ENCODE data around the gene ST7L.

The ST7L gene

GRCh38 chr1:112544751-112545150 is 74.2 kb downstream of the ST7L start:
- DNase-seq (ENCODE audit: low read depth) = peak; percentile 85

- DNase-seq (ENCODE audit: low read depth) = peak; percentile 96
Observed at GRCh38 chr1:112544011-112544688, 74.8 kb downstream of the ST7L start.

GRCh38 chr1:112542206-112542973 is 76.6 kb downstream of the ST7L start:
- DNase-seq (ENCODE audit: low read depth) = no peak

GRCh38 chr1:112541299-112541698 is 77.6 kb downstream of the ST7L start:
- no peak for DNase-seq (ENCODE audit: low read depth)

- DNase-seq (ENCODE audit: low read depth) = peak; percentile 64
Observed at GRCh38 chr1:112540226-112540794, 78.6 kb downstream of the ST7L start.

GRCh38 chr1:112538883-112539282 is 80.1 kb downstream of the ST7L start:
- no peak for DNase-seq (ENCODE audit: low read depth)

- peak; percentile 80 for DNase-seq (ENCODE audit: low read depth)
Observed at GRCh38 chr1:112537456-112537855, 81.5 kb downstream of the ST7L start.

GRCh38 chr1:112536561-112536960 is 82.4 kb downstream of the ST7L start:
- peak; percentile 92 for DNase-seq (ENCODE audit: low read depth)

GRCh38 chr1:112533029-112533428 is 85.9 kb downstream of the ST7L start:
- DNase-seq (ENCODE audit: low read depth) = peak; percentile 77

- DNase-seq (ENCODE audit: low read depth) = no peak
Observed at GRCh38 chr1:112532064-112532463, 86.9 kb downstream of the ST7L start.

- no peak for DNase-seq (ENCODE audit: low read depth)
Observed at GRCh38 chr1:112530832-112531231, 88.1 kb downstream of the ST7L start.

GRCh38 chr1:112529301-112529700 is 89.6 kb downstream of the ST7L start:
- DNase-seq (ENCODE audit: low read depth) = no peak

GRCh38 chr1:112528076-112528475 is 90.9 kb downstream of the ST7L start:
- no peak for DNase-seq (ENCODE audit: low read depth)

GRCh38 chr1:112527266-112528010 is 91.5 kb downstream of the ST7L start:
- DNase-seq (ENCODE audit: low read depth) = peak; percentile 69

- DNase-seq (ENCODE audit: low read depth) = peak; percentile 59
Observed at GRCh38 chr1:112524986-112525385, 94.0 kb downstream of the ST7L start.

- peak; percentile 96 for DNase-seq (ENCODE audit: low read depth)
Observed at GRCh38 chr1:112524251-112524650, 94.7 kb downstream of the ST7L start.

- DNase-seq (ENCODE audit: low read depth) = peak; percentile 98
Observed at GRCh38 chr1:112522621-112523020, 96.3 kb downstream of the ST7L start.

GRCh38 chr1:112520166-112520565 is 98.8 kb downstream of the ST7L start:
- DNase-seq (ENCODE audit: low read depth) = no peak

GRCh38 chr1:112518186-112518585 is 100.8 kb downstream of the ST7L start:
- no peak for DNase-seq (ENCODE audit: low read depth)

- no peak for DNase-seq (ENCODE audit: low read depth)
Observed at GRCh38 chr1:112517646-112518045, 101.3 kb downstream of the ST7L start.

- no peak for DNase-seq (ENCODE audit: low read depth)
Observed at GRCh38 chr1:112517231-112517630, 101.7 kb downstream of the ST7L start.

GRCh38 chr1:112516141-112516540 is 102.8 kb downstream of the ST7L start:
- no peak for DNase-seq (ENCODE audit: low read depth)
